ENCODE results near the gene TOMM22. TPM values are rescaled to one million over a fixed set of nuclear protein-coding genes. Genes with fewer than 3 reads are reported as not detected.
"Not testable (repeated sequence)": the region's sequence is repeated elsewhere in the genome, so short reads cannot be mapped to it uniquely, and the experiment has no call there.

Gene TOMM22
- total and polyA plus RNA-seq, 2 experiments from 2014 or later: 84.0 to 131 TPM

- TF ChIP-seq CTCF (conservative IDR thresholded peaks at IDR 0.05; ENCODE audit: low read depth in 2 of 2) (no peak), JUNB (IDR thresholded peaks at IDR 0.05; ENCODE audit: unreplicated experiment) (no peak), STAT1 (IDR thresholded peaks at IDR 0.05; ENCODE audit: unreplicated experiment) (no peak), ZNF331 (CRISPR knock-in tag; IDR thresholded peaks at IDR 0.05; ENCODE audit: low read depth) (no peak), ETS1 (IDR thresholded peaks at IDR 0.05) (no peak), ZNF114 (CRISPR knock-in tag; IDR thresholded peaks at IDR 0.05) (no peak), EZH2 (IDR thresholded peaks at IDR 0.05; ENCODE audit: low read depth, unreplicated experiment) (no peak), CREB1 (CRISPR knock-in tag; IDR thresholded peaks at IDR 0.05; ENCODE audit: low read depth) (no peak), POLR2AphosphoS5 (IDR thresholded peaks at IDR 0.05; ENCODE audit: low read depth) (no peak), NANOG (IDR thresholded peaks at IDR 0.05; ENCODE audit: borderline replicate concordance) (no peak), REST (IDR thresholded peaks at IDR 0.05; ENCODE audit: unreplicated experiment) (no peak)
Observed at GRCh38 chr22:38641476-38642040, 40.2 kb upstream of the TOMM22 start (continued).

- H3K9me3 Mint-ChIP-seq; H3K79me2 ChIP-seq (replicated peaks; ENCODE audit: insufficient read depth); H3K4me1 ChIP-seq (ENCODE audit: insufficient read depth); H3K27me3 ChIP-seq (ENCODE audit: insufficient read depth); H4K20me1 ChIP-seq (replicated peaks; ENCODE audit: insufficient read depth); H3K27ac Mint-ChIP-seq; H2AFZ ChIP-seq; H3K4me3 Mint-ChIP-seq; H3K4me2 ChIP-seq; DNase-seq (ENCODE audit: low spot score); H3K27me3 Mint-ChIP-seq (ENCODE audit: insufficient read depth, low read depth, poor library complexity); H3K9me2 ChIP-seq (ENCODE audit: insufficient read depth); H3K36me3 ChIP-seq (ENCODE audit: insufficient read depth); H3K4me3 ChIP-seq; H3K27ac ChIP-seq (ENCODE audit: low read depth); H3K4me1 Mint-ChIP-seq; H3F3A ChIP-seq (replicated peaks; ENCODE audit: low read depth); ATAC-seq: not testable (repeated sequence)
- peaks cover 37% of the 10 kb centered on the region for H3K36me3 Mint-ChIP-seq (ENCODE audit: low read depth)
Observed at GRCh38 chr22:38644245-38644644, 37.5 kb upstream of the TOMM22 start.

Data from GM23338 (cell line).